HG03097 (cell line): ENCODE measurements around the gene SRC.

ENCODE experiments used
- ATAC-seq: cut with Tn5 transposase; IDR thresholded peaks from one replicate; pipeline ENCODE4 v1.9.1; 2021; ENCODE audit not compliant: unreplicated experiment, low FRiP score

SRC gene

DNA sequence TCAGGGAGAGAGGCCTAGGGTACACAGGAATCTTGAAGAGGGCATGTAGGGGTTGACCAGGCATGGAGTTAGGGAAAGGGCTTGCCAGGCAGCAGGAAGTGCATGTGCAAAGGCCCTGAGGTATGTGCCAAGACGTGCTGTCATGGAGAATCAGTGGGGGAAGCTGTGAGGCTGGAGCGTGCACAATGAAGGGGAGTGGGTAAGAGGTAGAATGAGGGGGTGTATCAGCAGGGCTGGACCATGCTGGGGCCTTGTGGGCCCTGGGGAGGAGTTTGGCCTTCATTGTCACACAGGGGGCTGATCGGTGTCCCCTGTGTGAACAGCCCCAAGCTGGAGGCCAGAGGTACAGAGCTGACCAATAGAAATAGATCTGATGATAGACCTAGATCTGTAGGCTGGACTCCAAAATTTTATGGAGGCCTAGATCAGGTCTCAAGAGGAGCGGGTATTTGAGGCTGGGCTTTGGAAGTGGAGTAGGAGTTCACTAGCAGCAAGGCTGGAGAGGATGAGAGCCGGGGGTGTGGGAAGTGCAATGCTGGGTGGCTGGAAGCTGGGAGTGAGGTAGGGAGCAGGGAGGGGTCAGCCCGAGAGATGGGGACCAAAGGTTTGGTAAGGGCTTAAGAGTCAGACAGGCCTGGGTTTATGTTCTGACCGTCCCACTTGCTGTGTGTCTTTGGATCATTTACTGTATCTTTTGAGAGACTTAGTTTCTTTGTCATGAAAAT lies 3.0 kb downstream of the SRC start:
- ATAC-seq: no peak

DNA sequence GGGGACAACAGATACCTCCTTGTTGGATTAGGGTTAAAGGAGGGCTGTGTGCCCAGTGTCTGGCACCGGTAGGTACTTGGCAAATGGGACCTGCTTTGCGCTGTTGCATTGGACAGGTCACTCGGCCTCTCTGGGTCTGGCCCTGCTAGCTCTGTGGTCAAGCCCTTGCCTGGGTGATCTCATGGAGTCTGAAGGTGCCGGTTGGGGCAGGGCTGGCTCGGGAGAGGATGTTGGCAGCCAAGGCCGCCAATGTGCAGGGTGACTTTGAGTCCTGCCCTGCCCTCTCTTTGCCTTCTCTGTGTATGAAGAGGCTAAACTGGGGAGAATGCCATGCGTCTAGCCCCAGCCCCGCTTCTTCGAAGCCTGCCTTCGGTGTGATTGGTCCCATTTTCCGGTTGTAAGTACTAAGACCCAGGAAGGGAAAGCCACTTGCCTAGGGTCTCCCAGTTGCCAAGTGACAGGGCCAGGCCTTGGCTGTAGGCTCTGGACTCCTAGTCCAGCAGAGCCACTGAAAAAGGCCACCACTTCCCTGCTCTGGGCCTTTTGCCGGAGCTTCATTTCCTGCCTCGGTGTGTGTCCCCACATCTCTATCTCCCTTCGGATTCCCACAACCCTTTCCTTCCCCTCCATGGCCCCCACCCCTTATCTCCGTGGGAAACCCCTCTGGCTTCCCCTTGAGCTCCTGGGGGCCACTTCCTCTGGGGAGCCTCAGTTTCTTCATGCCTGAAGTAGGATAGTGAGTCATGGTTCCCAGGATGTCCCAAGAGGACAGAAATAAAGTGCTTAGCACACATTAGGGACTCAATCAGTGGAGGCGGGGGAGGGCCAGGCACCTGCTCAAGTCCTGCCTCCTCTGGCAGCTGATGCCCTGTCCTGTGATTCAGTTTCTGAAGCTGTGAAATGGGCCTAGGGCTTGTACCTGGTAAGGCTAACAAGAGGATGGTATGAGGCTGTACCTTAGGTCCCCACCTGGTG lies 3.9 kb downstream of the SRC start:
- no peak for ATAC-seq

DNA sequence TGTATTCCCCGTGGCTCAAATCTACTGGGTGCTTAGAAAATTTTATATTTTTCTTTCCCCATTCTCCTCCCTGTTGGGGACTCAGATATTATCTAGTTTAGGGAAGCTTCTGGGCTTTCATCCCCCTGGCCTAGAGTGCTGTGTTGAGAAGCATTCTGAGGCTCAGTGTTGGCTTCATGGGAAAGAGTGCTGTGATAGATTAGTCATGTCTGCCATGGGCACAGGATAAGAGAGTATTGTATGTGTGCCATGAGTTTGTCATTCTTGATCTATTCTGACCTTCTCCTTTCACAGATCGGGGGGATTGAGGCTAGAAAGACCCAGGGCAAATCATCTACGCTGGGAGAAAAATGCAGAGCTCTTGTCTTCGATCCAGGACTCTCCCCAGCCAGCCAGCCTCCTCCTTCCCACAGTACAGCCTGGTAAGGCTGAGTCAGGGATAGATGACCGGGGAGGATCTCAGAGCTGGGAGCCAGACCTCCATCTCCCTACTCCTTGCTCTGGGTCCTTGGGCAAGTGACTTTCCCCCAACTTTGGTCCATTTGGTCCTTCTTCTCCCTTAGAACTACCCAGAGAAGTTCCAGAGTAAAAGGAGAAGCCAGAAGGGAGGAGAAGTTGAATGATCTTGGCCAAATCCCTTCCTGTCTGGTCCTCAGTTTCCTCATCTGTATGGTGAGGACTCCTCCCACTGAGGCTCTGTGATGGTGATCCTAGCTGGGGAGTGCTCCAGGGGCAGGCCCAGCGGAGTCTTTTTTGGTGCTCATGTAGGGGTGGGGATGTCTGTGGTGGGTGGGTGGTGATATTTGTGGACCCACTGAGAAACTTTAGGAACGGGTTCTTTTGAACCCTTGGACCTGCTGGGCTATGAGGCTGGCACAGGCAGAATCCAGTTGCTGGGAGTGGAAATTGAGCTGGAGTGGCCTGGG lies 5.0 kb downstream of the SRC start:
- ATAC-seq: no peak

DNA sequence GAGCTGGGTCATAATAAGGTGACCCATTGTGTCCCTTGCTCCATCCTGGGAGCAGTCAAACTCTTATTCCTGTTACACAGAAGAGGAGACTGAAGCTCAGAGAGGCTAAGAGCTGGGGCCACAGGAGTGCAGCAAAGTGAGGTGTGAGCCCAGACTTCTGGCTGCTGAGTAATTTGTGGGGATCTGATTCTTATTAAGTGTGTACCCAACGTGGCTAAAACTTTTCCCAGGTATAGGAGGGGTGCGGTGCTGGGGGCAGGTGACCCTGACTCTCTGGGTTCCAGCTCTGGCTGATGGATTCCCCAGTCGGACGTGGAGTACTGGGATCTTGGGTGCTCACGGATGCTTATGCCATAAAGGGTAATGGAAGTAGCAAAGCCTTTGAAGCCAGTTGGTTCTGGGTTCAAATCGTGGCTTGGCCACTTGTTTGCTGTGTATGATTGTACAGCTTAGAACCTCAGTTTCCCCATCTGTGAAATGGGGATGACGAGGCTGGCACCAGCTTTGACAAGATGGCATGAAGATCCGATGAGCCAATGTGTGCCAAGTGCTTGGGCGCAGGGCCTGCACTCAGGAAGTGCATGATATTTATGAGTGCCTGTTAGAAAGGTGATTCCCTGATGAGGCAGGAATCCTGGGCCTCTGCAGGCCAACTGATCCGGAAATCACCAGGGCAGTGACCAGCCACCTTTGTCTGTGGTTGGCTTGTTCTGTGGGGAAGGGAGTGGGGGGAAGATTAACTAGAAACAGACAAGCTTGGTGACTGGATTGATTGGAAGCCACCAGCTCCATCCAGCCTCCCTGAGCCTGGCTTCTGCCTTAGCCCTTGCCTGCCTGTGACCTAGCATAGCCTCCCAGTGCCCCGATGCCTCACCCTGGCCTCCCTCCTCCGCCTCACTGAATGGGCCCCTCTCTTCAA lies 6.0 kb downstream of the SRC start:
- no peak for ATAC-seq

DNA sequence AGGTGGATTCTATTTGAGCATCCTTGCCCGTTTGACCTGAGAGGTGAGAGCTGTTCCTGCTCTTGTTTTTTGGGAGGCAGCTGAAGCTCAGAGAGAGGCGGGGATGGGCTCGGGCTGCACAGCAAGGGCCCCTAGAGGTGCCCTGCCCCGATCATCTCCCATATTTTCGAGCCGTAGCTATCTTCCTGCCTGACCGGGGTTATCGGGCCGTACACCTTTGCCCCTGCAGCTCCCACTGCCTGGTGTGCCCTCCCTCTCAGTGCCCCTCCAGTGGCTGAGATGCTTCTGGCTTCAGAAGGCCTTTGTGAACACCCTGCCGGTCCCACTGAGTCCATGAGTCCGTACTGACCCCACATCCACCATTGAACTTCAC lies 6.7 kb downstream of the SRC start:
- ATAC-seq: no peak

DNA sequence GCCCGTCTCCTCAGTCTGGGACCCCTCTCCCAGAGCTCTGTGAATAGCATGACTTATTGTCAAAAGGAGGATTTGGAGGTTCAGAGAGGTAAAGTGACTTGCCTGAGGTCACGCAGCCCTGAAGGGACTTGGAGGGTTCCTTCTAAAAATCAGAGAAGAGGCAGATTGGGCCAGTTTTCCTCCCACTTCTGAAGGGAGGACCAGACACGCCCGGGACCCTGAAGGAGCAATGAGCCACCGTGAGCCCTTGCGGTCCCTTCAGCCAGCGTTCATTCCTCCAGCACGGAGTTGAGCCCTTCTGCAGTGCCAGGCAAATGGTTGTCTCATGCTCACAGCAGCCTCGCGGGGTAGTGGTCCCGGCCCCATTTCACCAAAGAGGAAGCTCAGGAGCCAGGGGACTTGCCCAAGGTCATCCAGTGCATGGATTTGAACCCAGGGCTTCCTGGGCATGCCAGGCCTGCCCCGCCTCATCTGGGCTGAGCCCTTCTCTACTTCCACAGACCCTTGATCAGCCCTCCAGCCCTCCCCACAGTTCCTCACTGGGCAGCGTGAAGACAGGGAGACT lies 7.4 kb downstream of the SRC start:
- ATAC-seq: no peak

DNA sequence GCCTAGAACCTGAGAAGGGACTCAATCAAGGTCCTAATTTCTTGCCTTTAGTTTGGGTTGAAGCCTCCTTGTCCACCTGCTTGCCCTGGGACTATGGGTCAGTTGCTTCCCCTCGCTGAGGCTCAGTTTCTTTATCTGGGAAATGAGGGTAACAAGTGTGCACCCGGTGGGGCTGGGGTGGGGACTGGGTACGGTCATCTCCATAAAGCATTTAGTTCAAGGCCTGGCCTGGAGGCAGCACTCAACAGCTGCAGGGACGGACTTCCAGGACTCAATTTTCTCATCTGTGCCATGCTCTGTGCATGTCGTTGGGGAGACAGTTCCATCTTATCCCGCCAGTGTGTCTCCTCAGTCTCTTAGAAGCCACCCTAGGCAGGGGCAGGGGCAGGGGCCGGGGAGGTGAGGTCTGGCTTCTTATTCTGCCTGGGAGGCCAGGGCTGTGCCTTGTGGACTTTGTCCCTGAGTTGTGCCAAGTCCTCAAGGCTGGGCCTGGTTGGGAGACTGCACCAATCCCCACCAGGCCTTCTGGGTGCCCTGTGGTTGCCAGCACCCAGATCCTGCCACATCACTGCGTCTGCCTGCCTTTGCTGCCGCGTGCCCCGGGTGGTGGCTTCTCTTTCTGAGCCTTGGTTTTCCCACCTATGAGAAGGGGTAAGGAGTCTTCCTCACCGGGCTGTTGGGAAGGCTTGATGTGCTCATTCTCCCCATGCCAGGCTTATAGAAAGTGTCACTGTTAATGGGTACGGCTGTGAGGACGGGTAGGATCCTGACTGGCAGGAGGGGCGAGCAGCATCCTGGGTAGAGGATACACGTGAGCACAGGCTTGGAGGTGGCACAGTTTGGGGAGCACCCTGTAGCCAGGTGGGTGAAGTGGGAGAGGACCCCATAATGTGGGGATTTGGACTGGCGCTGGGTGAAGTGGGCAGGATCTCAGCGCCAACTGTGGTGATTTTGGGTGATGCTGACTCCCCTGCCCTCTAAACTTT lies 8.6 kb downstream of the SRC start:
- no peak for ATAC-seq

DNA sequence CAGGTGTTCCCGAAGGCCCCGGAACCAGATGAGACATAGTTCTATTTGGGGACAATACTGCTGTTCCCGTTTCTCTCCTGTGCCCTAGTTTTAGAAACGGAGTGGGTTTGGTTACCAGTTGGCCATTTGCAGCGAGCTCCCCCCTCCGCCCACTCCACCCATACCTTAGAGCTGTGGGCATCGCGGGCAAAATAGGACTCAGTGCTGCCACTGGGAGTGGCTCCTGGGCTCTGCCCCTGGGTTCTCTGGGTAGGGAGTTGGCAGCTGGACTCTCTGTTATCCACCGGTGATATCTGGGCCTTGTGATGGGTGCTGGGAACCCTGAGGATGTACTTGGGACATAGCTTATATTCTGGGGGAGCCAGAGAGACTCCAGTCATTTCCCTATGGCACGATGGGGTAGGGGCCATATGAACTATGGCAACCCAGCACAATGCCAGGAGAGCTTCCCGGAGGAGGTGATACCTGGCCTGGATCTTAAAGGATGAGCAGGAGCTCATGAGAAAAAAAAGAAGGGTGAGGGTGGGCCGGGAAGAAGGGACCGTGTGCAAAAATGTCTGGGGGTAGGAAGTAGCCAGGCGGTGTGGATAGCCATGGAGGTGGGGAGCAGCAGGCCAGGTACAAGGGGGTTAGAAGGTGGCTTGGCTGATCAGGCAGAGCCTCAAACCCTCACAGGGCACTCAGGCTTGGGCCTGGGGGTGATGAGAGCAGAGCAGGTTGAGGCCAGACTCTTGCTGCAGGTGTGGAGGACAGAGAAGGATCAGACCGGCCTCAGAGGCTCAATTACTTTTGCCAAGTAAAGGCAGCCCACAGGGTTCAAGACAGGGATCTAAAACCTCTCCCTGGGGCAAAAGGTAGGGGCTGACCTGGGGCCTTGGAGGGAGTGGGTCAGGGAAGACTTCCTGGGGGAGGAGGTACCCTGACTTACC lies 9.6 kb downstream of the SRC start:
- ATAC-seq: no peak

DNA sequence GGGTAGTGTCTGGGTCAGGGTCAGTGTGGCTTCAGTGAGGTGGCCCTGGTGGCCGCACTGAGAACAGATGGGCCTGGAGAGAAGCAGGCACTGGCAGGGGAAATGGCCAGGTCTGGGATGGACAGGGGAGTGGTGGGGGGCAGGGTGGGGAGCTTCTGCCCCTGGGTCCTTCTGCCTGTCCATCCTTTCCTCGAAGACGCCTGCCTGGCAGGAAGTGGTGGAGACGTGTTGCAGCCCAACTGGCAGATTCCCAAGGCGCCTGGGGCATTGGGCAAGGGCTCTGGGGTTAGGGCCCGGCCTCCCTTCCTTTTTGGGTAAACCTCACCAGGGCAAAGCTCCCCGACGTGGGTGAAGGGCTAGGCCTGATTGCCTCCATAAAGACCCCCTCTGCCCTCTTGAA lies 10.4 kb downstream of the SRC start:
- ATAC-seq: no peak

DNA sequence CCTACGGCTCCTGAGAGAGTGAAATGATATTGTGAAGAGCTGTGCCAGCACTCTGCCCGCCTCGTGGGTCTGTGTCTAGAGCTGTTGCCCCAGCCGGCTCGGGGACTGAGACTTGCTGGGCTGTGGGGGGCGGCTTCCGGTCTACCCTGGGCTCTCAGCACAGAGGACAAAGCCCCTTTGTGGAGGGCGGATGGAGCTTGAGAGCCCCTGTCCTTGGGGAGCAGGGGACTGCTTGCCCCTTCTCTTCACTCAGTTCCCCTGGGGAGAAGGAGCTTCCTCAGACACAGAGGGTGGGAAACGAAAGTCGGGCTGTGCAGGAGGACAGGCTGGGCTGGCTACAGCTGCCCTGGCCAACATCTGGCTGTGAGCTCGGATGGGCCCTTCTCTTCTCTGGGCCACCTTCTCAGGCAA lies 11.0 kb downstream of the SRC start:
- ATAC-seq: no peak

DNA sequence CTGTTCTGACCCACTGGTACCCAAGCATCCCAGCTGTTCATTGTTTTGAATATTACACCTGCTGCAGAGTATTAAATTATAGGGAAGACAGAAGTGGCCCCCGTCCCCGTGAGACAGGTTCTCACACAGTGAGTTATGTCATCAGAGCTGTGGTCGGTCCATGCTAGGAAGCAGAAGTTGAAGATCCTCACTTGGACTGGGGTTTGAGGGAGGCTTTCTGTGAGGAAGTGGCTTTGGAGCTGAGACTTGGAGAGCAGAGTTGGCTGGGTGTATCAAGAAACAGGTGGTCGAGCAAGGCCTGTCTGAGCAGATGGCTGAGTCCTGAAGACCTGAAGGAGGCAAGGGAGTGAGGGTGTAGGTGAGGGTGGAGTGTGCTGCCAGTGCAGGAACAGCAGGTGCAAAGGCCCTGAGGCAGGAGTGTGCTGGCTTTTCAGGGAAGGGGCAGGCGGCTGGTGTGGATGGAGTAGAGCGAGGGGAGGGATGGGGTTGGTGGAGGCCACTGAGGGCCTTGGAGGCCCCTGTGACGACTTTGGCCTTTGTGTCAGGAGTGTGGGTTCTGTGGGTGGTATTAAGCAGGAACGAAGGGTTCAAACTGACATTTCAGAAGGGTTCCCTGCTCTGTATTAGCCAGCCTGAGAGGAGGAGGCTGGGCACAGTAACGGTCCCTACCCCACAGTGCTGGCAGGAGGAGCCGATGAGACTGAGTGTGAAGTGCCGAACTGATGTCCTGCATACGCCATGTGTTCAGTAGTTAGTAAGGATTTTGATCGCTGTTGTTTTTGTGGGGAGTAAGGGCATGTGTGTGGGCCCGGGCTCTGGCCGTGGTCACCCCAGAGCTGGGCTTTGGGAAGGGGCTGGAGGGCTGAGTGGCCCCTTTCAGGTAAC lies 11.8 kb downstream of the SRC start:
- ATAC-seq: no peak

DNA sequence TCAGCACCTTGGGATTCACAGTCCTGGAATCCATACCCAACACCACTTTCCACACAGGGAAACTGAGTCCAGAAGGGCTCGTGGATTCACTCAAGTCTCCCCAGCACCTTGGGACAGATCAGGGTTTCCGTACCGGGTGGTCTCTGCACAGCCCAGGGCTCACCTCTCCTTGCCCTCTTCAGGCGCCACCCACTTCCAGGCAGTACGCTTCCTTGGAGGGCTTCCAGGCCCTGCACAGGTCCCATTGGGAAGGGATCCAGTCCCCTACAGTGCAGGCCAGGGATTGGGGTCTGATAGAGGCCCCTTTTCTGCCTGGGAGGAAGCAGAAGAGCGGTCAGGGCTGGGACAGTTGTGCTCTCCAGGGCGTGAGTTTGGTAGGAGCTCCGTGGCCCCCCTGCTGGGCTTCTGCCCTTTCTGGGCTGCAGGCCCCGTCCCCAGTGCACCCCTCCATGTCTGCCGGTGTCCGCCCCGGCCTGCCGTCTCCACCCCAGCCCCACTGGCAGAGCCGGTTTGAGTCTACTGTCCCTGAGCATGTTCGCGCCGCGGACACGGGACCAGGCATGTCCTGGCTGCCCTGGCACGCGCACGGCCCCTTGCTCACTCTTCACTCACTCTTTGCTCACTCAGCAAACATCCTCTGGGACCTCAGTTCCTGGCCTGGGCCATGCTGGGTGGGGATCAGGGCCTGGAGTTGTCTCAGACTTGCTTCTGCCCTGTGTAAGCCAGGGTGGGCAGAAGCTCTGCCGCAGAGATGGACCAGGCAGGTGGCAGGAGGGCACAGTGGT lies 12.6 kb downstream of the SRC start:
- no peak for ATAC-seq

DNA sequence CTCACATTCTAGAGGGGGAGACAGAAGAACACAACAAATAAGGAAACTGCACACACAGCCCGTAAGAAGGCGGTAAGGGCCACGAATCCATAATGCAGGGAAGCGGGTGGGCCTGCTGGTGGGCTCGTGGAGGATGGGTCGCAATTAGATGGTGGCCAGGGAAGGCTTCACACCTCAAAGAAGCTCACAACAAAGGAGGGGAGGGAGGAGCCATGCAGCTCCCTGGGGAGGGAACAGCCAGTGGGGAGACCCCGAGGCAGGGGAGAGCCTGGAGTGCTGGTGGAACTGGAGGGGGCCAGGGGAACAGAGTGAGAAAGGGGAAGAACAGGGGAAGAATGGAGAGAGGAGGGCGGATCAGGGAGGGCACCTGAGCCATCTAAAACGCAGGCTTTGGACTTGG lies 13.4 kb downstream of the SRC start:
- no peak for ATAC-seq

DNA sequence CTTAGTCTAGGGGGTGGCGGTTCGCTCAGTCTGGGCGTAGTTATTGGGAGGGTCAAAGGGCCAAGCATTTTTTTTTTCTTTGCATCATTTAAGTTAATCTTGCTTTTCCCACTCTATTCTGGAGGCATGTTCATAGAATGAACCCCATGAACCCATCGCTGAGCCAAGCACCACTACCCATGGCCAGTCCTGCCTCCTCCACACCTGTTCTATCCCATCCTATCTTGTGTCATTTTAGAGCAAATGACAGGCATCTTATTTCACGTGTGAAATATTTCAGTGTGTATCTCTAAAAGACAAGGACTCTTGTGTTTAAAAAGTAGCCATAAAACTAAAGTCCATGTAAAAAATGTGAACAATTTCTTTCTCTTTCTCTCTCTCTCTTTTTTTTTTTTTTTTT lies 13.9 kb downstream of the SRC start:
- ATAC-seq: no peak

DNA sequence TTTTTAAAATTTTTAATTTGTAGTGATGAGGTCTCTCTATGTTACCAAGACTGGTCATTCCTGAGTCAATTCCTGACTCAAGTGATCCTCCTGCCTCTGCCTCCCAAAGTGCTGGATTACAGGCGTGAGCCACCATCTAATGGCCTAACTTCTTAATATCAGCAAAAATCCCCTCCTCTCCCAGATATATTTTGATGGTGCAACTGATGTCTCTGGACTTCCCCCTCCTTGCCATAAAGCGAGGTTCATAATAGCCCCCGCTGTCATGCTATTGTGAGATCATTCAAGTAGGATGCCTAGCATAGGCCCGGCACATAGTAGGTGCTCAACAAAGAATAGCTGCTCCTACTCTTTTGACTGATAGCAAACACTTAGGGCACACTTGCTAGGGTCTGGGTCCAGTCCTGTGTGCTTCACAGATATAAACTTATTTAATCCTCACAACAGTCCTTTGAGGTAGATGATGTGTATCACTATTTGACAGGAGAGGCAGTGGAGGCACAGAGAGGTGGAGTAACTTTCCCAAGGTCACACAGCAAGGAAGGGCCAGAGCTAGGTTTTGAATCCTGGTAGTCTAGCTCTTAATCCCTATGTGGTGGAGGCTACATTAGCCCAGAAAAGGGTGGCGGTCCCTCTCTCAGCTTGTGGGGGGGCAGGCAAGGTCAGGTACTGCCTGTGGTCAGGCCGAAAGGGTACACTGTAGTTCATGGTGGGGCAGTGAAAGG lies 14.6 kb downstream of the SRC start:
- no peak for ATAC-seq
